ENCODE measurements around the gene ARHGAP31.
"Not testable (repeated sequence)": the region's sequence is repeated elsewhere in the genome, so short reads cannot be mapped to it uniquely, and the experiment has no call there.

The ARHGAP31 gene

GRCh38 chr3:119295816-119296726 is 1.9 kb downstream of the ARHGAP31 start:
- no peak for DNase-seq (ENCODE audit: low read depth in 3 of 3)

- DNase-seq (ENCODE audit: low read depth in 3 of 3) = no peak
These were observed 2.5 kb downstream of the ARHGAP31 start for GRCh38 chr3:119296727-119297122.

- no peak for DNase-seq (ENCODE audit: low read depth in 3 of 3)
These were observed 3.0 kb downstream of the ARHGAP31 start for GRCh38 chr3:119297169-119297568.

- no peak for DNase-seq (ENCODE audit: low read depth in 3 of 3)
These were observed 4.4 kb downstream of the ARHGAP31 start for GRCh38 chr3:119298565-119298941.

- no peak for DNase-seq (ENCODE audit: low read depth in 3 of 3)
These were observed 6.8 kb downstream of the ARHGAP31 start for GRCh38 chr3:119300991-119301391.

GRCh38 chr3:119301662-119302061 is 7.5 kb downstream of the ARHGAP31 start:
- no peak for DNase-seq (ENCODE audit: low read depth in 3 of 3)

GRCh38 chr3:119302697-119303551 is 8.7 kb downstream of the ARHGAP31 start:
- no peak for DNase-seq (ENCODE audit: low read depth in 3 of 3)

GRCh38 chr3:119304201-119304713 is 10.1 kb downstream of the ARHGAP31 start:
- no peak for DNase-seq (ENCODE audit: low read depth in 3 of 3)

- DNase-seq (ENCODE audit: low read depth in 3 of 3) = no peak
These were observed 11.1 kb downstream of the ARHGAP31 start for GRCh38 chr3:119305286-119305685.

- DNase-seq (ENCODE audit: low read depth in 3 of 3) = not testable (repeated sequence)
These were observed 12.2 kb downstream of the ARHGAP31 start for GRCh38 chr3:119306378-119306777.

- DNase-seq (ENCODE audit: low read depth in 3 of 3) = no peak
These were observed 14.2 kb downstream of the ARHGAP31 start for GRCh38 chr3:119308355-119308754.

GRCh38 chr3:119309591-119309990 is 15.4 kb downstream of the ARHGAP31 start:
- no peak for DNase-seq (ENCODE audit: low read depth in 3 of 3)

- DNase-seq (ENCODE audit: low read depth in 3 of 3) = no peak
These were observed 15.9 kb downstream of the ARHGAP31 start for GRCh38 chr3:119310071-119310470.

- no peak for DNase-seq (ENCODE audit: low read depth in 3 of 3)
These were observed 17.1 kb downstream of the ARHGAP31 start for GRCh38 chr3:119311081-119311925.

- DNase-seq (ENCODE audit: low read depth in 3 of 3) = no peak
These were observed 19.3 kb downstream of the ARHGAP31 start for GRCh38 chr3:119313461-119313860.

GRCh38 chr3:119314821-119315220 is 20.6 kb downstream of the ARHGAP31 start:
- no peak for DNase-seq (ENCODE audit: low read depth in 3 of 3)

GRCh38 chr3:119315600-119316312 is 21.6 kb downstream of the ARHGAP31 start:
- no peak for DNase-seq (ENCODE audit: low read depth in 3 of 3)

GRCh38 chr3:119316313-119316670 is 22.1 kb downstream of the ARHGAP31 start:
- DNase-seq (ENCODE audit: low read depth in 3 of 3) = no peak

GRCh38 chr3:119318876-119319275 is 24.7 kb downstream of the ARHGAP31 start:
- no peak for DNase-seq (ENCODE audit: low read depth in 3 of 3)

- no peak for DNase-seq (ENCODE audit: low read depth in 3 of 3)
These were observed 25.1 kb downstream of the ARHGAP31 start for GRCh38 chr3:119319311-119319710.

GRCh38 chr3:119320785-119321184 is 26.6 kb downstream of the ARHGAP31 start:
- DNase-seq (ENCODE audit: low read depth in 3 of 3) = not testable (repeated sequence)

Data from stimulated activated CD4-positive, alpha-beta T cell treated with anti-CD3 and anti-CD28 coated beads, TNF-alpha, amount 100 ng/mL, for 4 hours (primary cell).